Measurements from ENCODE around the gene IL4R.

DNA sequence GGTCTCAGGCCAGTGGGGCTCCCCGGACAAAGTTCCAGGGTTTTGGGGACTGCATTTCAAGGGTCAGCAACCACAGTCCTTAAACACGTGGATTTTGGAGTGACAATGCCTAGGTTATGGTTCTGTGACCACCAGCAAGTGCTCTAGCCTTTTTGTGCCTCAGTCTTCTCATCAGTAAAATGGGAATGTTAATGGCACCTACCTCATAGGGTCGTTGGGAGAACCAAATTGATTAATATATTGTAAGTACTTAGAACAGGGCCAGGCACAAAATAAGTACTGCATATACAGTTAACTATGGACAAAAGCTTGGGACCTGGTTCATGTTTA is 13.8 kb downstream of the IL4R start:
- TF ChIP-seq POLR2A (IDR thresholded peaks at IDR 0.05) (no peak), POLR2AphosphoS5 (IDR thresholded peaks at IDR 0.05) (no peak)
